HEK293 (cell line): ENCODE data around the gene LAMA2.

ENCODE experiments used
- CTCF ChIA-PET: fragments of 350-600 bp; formaldehyde crosslinking; extraction: SDS; loops from one replicate; lab custom pipeline; 2021; ENCODE audit warnings: antibody characterized with exemption; lab: Yijun Ruan, JAX
- POLR2A ChIA-PET: fragments of 300-600 bp; formaldehyde crosslinking; extraction: SDS; loops from one replicate; lab custom pipeline; 2020; ENCODE audit warnings: antibody characterized with exemption, inconsistent platforms; lab: Yijun Ruan, JAX
- H3K27ac ChIP-seq: fragments of 200-500 bp; sonication (Bioruptor generic); 2 replicates; pipeline ENCODE4 v1.5.1; 2014; ENCODE audit warnings: low read depth, low read length, control low read depth, inconsistent platforms; ENCODE audit errors: extremely low read depth
- H3K36me3 ChIP-seq, 2 experiments: fragments of 200-500 bp in 1 of 2; sonication (Bioruptor generic) in 1 of 2; 1 replicate in 1 of 2; 2 replicates in 1 of 2; pipeline ENCODE4 v1.5.1; 2014 to 2017; ENCODE audit warnings: inconsistent platforms in 2 of 2, low read length in 2 of 2; ENCODE audit not compliant: control insufficient read depth in 2 of 2, insufficient read depth in 1 of 2
- H3K4me1 ChIP-seq: fragments of 200-500 bp; sonication (Bioruptor generic); 2 replicates; pipeline ENCODE4 v1.5.1; 2014; ENCODE audit warnings: mild to moderate bottlenecking, low read length, inconsistent platforms; ENCODE audit not compliant: control insufficient read depth, insufficient read depth
- H3K4me3 ChIP-seq: 2 replicates; pipeline ENCODE4 v1.5.1; 2011; ENCODE audit warnings: low read depth, mild to moderate bottlenecking, control low read depth, low read length, moderate library complexity
- H3K9me3 ChIP-seq: fragments of 200-500 bp; sonication (Bioruptor generic); 2 replicates; pipeline ENCODE4 v1.5.1; 2014; ENCODE audit warnings: low read depth, low read length, inconsistent platforms; ENCODE audit not compliant: control insufficient read depth, insufficient read depth
- BCL11B ChIP-seq: fragments of 450-650 bp; formaldehyde crosslinking; IDR thresholded peaks from 2 replicates; pipeline ENCODE4 v1.5.1; 2016; ENCODE audit warnings: low read depth, missing biosample characterization, missing genetic modification characterization
- GLI2 ChIP-seq: fragments of 450-650 bp; formaldehyde crosslinking; IDR thresholded peaks from 2 replicates; pipeline ENCODE4; 2017; ENCODE audit warnings: missing biosample characterization, missing genetic modification characterization, low read depth, borderline replicate concordance
- OSR2 ChIP-seq: fragments of 450-650 bp; formaldehyde crosslinking; IDR thresholded peaks from 2 replicates; pipeline ENCODE4 v1.5.1; 2016; ENCODE audit warnings: missing biosample characterization, missing genetic modification characterization
- REPIN1 ChIP-seq: fragments of 450-650 bp; formaldehyde crosslinking; IDR thresholded peaks from 2 replicates; pipeline ENCODE4 v1.5.1; 2017; ENCODE audit warnings: missing biosample characterization, missing genetic modification characterization, low read depth
- SP2 ChIP-seq: fragments of 450-650 bp; formaldehyde crosslinking; IDR thresholded peaks from 2 replicates; pipeline ENCODE4 v1.5.1; 2016; ENCODE audit warnings: missing biosample characterization, missing genetic modification characterization
- ZBTB17 ChIP-seq: fragments of 450-650 bp; formaldehyde crosslinking; IDR thresholded peaks from 2 replicates; pipeline ENCODE4 v1.5.1; 2016; ENCODE audit warnings: missing biosample characterization, missing genetic modification characterization
- ZBTB21 ChIP-seq: fragments of 450-650 bp; formaldehyde crosslinking; IDR thresholded peaks from 2 replicates; pipeline ENCODE4 v1.5.1; 2017; ENCODE audit warnings: missing biosample characterization, missing genetic modification characterization
- ZBTB48 ChIP-seq: fragments of 450-650 bp; formaldehyde crosslinking; IDR thresholded peaks from 2 replicates; pipeline ENCODE4 v1.5.1; 2016; ENCODE audit warnings: missing biosample characterization, missing genetic modification characterization
- ZIC2 ChIP-seq: fragments of 450-650 bp; formaldehyde crosslinking; IDR thresholded peaks from 2 replicates; pipeline ENCODE4 v1.5.1; 2016; ENCODE audit warnings: missing biosample characterization, missing genetic modification characterization
- ZNF132 ChIP-seq: fragments of 450-650 bp; formaldehyde crosslinking; IDR thresholded peaks from 2 replicates; pipeline ENCODE4 v1.5.1; 2017; ENCODE audit warnings: missing biosample characterization, missing genetic modification characterization, borderline replicate concordance
- ZNF146 ChIP-seq: fragments of 450-650 bp; formaldehyde crosslinking; IDR thresholded peaks from 2 replicates; pipeline ENCODE4 v1.5.1; 2016; ENCODE audit warnings: missing biosample characterization, missing genetic modification characterization
- ZNF169 ChIP-seq: fragments of 450-650 bp; formaldehyde crosslinking; IDR thresholded peaks from 2 replicates; pipeline ENCODE4 v1.5.1; 2016; ENCODE audit warnings: missing biosample characterization, missing genetic modification characterization
- ZNF175 ChIP-seq: fragments of 450-650 bp; formaldehyde crosslinking; IDR thresholded peaks from 2 replicates; pipeline ENCODE4 v1.5.1; 2016; ENCODE audit warnings: missing biosample characterization, missing genetic modification characterization
- ZNF2 ChIP-seq: fragments of 450-650 bp; formaldehyde crosslinking; IDR thresholded peaks from 2 replicates; pipeline ENCODE4 v1.5.1; 2016; ENCODE audit warnings: missing biosample characterization, missing genetic modification characterization
- ZNF202 ChIP-seq: fragments of 450-650 bp; formaldehyde crosslinking; IDR thresholded peaks from 2 replicates; pipeline ENCODE4 v1.5.1; 2016; ENCODE audit warnings: missing biosample characterization, missing genetic modification characterization, borderline replicate concordance
- ZNF221 ChIP-seq: fragments of 450-650 bp; formaldehyde crosslinking; IDR thresholded peaks from 2 replicates; pipeline ENCODE4 v1.5.1; 2017; ENCODE audit warnings: missing biosample characterization, missing genetic modification characterization, borderline replicate concordance
- ZNF223 ChIP-seq: fragments of 450-650 bp; formaldehyde crosslinking; IDR thresholded peaks from 2 replicates; pipeline ENCODE4 v1.5.1; 2016; ENCODE audit warnings: missing biosample characterization, missing genetic modification characterization
- ZNF23 ChIP-seq: fragments of 450-650 bp; formaldehyde crosslinking; IDR thresholded peaks from 2 replicates; pipeline ENCODE4 v1.5.1; 2016; ENCODE audit warnings: missing biosample characterization, missing genetic modification characterization, borderline replicate concordance
- ZNF24 ChIP-seq: fragments of 450-650 bp; formaldehyde crosslinking; IDR thresholded peaks from 2 replicates; pipeline ENCODE4 v1.5.1; 2016; ENCODE audit warnings: missing biosample characterization, missing genetic modification characterization
- ZNF292 ChIP-seq: fragments of 450-650 bp; formaldehyde crosslinking; IDR thresholded peaks from 2 replicates; pipeline ENCODE4 v1.5.1; 2016; ENCODE audit warnings: low read depth, missing biosample characterization, missing genetic modification characterization, borderline replicate concordance
- ZNF311 ChIP-seq: fragments of 450-650 bp; formaldehyde crosslinking; IDR thresholded peaks from 2 replicates; pipeline ENCODE4 v1.5.1; 2017; ENCODE audit warnings: missing biosample characterization, missing genetic modification characterization, borderline replicate concordance
- ZNF324 ChIP-seq: fragments of 450-650 bp; formaldehyde crosslinking; IDR thresholded peaks from 2 replicates; pipeline ENCODE4 v1.5.1; 2016; ENCODE audit warnings: missing biosample characterization, missing genetic modification characterization
- ZNF571 ChIP-seq: fragments of 450-650 bp; formaldehyde crosslinking; IDR thresholded peaks from 2 replicates; pipeline ENCODE4 v1.5.0; 2017; ENCODE audit warnings: missing biosample characterization, missing genetic modification characterization
- ZNF596 ChIP-seq: fragments of 450-650 bp; IDR thresholded peaks from 2 replicates; pipeline ENCODE4 v1.5.0; 2018; ENCODE audit warnings: missing biosample characterization, mild to moderate bottlenecking, missing genetic modification characterization, moderate library complexity
- ZNF654 ChIP-seq: fragments of 450-650 bp; formaldehyde crosslinking; IDR thresholded peaks from 2 replicates; pipeline ENCODE4 v1.5.1; 2016; ENCODE audit warnings: low read depth, missing biosample characterization, missing genetic modification characterization
- ZNF670 ChIP-seq: fragments of 450-650 bp; formaldehyde crosslinking; IDR thresholded peaks from 2 replicates; pipeline ENCODE4 v1.5.1; 2016; ENCODE audit warnings: missing biosample characterization, missing genetic modification characterization, low read depth
- ZNF76 ChIP-seq: fragments of 450-650 bp; formaldehyde crosslinking; IDR thresholded peaks from 2 replicates; pipeline ENCODE4; 2016; ENCODE audit warnings: low read depth, missing biosample characterization, missing genetic modification characterization, borderline replicate concordance
- ZNF830 ChIP-seq: fragments of 450-650 bp; IDR thresholded peaks from 2 replicates; pipeline ENCODE4 v1.5.0; 2018; ENCODE audit warnings: missing biosample characterization, missing genetic modification characterization, low read depth, mild to moderate bottlenecking, moderate library complexity
- TF ChIP-seq, protein P1 (sequence below): fragments of 450-650 bp; formaldehyde crosslinking; IDR thresholded peaks from 2 replicates; pipeline ENCODE4 v1.5.1; 2016; ENCODE audit warnings: missing biosample characterization, missing genetic modification characterization
- TF ChIP-seq, protein P2 (sequence below): fragments of 450-650 bp; formaldehyde crosslinking; IDR thresholded peaks from 2 replicates; pipeline ENCODE4 v1.5.1; 2016; ENCODE audit warnings: missing biosample characterization, missing genetic modification characterization

Gene LAMA2

DNA sequence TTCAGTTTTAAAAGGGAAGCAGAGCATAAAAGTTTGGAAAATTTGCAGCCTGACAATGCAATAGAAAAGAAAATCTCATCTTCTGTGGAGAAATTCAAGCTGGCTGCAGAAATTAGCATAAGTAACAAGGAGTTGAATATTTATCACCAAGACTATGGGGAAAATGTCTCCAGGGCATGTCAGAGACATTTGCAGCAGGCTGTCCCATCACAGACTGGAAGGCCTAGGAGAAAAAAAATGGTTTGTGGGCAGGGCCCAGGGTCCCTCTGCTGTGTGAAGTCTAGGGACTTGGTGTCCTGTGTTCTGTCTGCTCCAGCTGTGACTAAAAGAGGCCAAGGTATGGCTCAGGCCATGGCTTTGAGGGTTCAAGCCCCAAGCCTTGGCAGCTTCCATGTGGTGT is 8.1 kb upstream of the LAMA2 start (continued):
- TF ChIP-seq ZNF2 (tag by site-specific recombination) (no peak), ZNF311 (tag by site-specific recombination) (no peak), ZNF654 (tag by site-specific recombination) (no peak)

DNA sequence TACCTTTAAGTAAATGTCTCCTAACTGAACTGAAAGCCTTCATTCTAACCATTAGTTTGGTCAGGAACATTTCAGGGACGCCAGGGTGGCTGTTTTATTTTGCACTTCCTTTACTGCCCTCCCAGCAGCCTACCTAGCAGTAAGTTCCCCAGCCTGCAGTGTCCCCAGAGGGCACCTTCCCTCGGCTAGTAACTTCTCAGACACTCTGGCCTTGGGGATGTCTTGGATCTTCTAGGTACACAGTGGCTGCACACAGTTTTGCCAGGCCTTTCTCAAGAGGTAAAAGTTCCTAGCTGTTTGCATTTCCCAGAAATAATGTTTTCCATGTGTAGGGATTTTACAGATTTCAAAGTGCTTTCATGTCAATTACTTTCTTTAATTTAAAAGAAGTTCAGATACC is 378 bp upstream of the LAMA2 start:
- Histone ChIP-seq H3K9me3 (no peaks in the 10 kb centered on the region), H3K36me3 (no peaks in the 10 kb centered on the region), H3K4me3 (no peak overlapping the region), H3K27ac (no peak overlapping the region), H3K4me1 (no peaks in the 10 kb centered on the region)
- TF ChIP-seq SP2, result no peak
- no peak for TF ChIP-seq ZNF132 (tag by site-specific recombination)
- no peak for TF ChIP-seq ZBTB17 (tag by site-specific recombination)
- no peak for TF ChIP-seq ZNF76 (tag by site-specific recombination)
- no peak for TF ChIP-seq ZNF221 (tag by site-specific recombination)
- POLR2A ChIA-PET, result no interaction called here
- CTCF ChIA-PET, result interaction anchor here (0.6 to 1.2 kb wide), 5 partner anchors 11 to 498 kb away, joined by 3 to 6 read pairs (median 3); no protein-coding TSS in a partner anchor

DNA sequence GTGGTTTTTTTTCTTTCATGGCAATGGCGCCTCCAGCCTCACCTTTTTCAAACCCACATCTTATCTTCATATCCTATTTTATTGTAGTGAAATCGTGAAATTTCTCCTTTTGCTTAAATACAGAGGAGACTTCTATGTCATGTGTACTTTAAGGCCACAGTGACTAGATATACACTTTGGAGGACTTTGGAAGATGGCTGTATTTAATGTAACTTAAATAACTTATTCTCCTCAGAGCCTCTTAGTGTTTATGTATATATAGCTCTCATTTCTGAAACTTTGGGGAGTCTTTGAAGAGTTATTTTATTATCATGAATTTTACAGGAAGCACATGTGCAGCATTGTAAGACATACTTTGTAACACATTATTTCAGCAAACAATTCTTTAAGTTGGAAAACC is 968 bp downstream of the LAMA2 start:
- no peak overlapping the region for H3K4me3 ChIP-seq
- H3K36me3 ChIP-seq, result no peaks in the 10 kb centered on the region
- TF ChIP-seq ZBTB48 (tag by site-specific recombination) (no peak), ZNF175 (tag by site-specific recombination) (no peak), ZNF292 (tag by site-specific recombination) (no peak), ZIC2 (tag by site-specific recombination) (no peak), ZNF132 (tag by site-specific recombination) (no peak), ZNF223 (tag by site-specific recombination) (no peak), ZNF670 (tag by site-specific recombination) (no peak), ZBTB21 (no peak), GLI2 (tag by site-specific recombination) (no peak), BCL11B (tag by site-specific recombination) (no peak), OSR2 (tag by site-specific recombination) (no peak), REPIN1 (tag by site-specific recombination) (no peak), ZNF324 (no peak), ZNF23 (tag by site-specific recombination) (no peak)
- no peaks in the 10 kb centered on the region for H3K9me3 ChIP-seq
- ChIA-PET POLR2A (no interaction called here), CTCF (interaction anchor here (0.7 kb wide), 1 partner anchor 380 kb away, joined by 4 read pairs; no protein-coding TSS in a partner anchor)
- H3K4me1 ChIP-seq, result no peaks in the 10 kb centered on the region
- H3K27ac ChIP-seq, result no peak overlapping the region

DNA sequence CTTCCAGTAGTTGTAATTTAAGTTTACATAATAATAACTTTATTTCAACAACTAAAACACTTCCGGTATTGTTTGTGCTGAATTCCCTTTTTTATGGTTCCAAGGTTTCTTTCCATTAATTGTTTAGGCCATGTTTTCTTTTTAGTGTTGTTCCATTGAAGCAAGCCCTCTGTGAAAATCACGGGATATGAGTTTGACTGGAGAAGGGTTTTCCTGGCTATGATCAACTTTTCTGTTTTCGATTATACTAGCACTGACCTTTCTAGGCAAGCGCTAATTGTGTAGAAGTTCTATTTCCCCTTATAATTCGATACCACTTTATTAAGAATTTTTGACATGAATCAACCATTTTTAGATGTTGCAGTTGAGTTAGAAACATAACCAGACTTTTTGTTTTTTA is 2.4 kb downstream of the LAMA2 start:
- no peaks in the 10 kb centered on the region for H3K9me3 ChIP-seq
- no peak overlapping the region for H3K27ac ChIP-seq
- ChIA-PET POLR2A (no interaction called here), CTCF (no interaction called here)
- TF ChIP-seq, protein P1, sequence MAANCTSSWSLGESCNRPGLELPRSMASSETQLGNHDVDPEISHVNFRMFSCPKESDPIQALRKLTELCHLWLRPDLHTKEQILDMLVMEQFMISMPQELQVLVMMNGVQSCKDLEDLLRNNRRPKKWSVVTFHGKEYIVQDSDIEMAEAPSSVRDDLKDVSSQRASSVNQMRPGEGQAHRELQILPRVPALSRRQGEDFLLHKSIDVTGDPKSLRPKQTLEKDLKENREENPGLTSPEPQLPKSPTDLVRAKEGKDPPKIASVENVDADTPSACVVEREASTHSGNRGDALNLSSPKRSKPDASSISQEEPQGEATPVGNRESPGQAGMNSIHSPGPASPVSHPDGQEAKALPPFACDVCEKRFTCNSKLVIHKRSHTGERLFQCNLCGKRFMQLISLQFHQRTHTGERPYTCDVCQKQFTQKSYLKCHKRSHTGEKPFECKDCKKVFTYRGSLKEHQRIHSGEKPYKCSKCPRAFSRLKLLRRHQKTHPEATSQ (tag by site-specific recombination), result no peak
- TF ChIP-seq ZNF202 (tag by site-specific recombination) (no peak), ZNF24 (tag by site-specific recombination) (no peak), ZNF146 (tag by site-specific recombination) (no peak), ZNF596 (tag by site-specific recombination) (no peak), ZNF23 (tag by site-specific recombination) (no peak), ZNF830 (tag by site-specific recombination) (no peak), ZNF571 (tag by site-specific recombination) (no peak), ZNF169 (tag by site-specific recombination) (no peak)
- TF ChIP-seq, protein P2, sequence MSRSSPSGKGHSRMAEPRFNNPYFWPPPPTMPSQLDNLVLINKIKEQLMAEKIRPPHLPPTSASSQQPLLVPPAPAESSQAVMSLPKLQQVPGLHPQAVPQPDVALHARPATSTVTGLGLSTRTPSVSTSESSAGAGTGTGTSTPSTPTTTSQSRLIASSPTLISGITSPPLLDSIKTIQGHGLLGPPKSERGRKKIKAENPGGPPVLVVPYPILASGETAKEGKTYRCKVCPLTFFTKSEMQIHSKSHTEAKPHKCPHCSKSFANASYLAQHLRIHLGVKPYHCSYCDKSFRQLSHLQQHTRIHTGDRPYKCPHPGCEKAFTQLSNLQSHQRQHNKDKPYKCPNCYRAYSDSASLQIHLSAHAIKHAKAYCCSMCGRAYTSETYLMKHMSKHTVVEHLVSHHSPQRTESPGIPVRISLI (tag by site-specific recombination), result no peak
- no peaks in the 10 kb centered on the region for H3K36me3 ChIP-seq
- no peaks in the 10 kb centered on the region for H3K4me1 ChIP-seq
- no peak overlapping the region for H3K4me3 ChIP-seq
